CD4-positive, alpha-beta T cell treated with Interferon alpha-2 for 1 hour (primary cell): ENCODE results near the gene ARHGAP24.
"Not testable (repeated sequence)": the region's sequence is repeated elsewhere in the genome, so short reads cannot be mapped to it uniquely, and the experiment has no call there.

Source experiments
- DNase-seq, 2 donors: peaks; one replicate each; pipeline ENCODE4 v3.0.0-alpha.2; 2020 to 2022

The ARHGAP24 gene

DNA sequence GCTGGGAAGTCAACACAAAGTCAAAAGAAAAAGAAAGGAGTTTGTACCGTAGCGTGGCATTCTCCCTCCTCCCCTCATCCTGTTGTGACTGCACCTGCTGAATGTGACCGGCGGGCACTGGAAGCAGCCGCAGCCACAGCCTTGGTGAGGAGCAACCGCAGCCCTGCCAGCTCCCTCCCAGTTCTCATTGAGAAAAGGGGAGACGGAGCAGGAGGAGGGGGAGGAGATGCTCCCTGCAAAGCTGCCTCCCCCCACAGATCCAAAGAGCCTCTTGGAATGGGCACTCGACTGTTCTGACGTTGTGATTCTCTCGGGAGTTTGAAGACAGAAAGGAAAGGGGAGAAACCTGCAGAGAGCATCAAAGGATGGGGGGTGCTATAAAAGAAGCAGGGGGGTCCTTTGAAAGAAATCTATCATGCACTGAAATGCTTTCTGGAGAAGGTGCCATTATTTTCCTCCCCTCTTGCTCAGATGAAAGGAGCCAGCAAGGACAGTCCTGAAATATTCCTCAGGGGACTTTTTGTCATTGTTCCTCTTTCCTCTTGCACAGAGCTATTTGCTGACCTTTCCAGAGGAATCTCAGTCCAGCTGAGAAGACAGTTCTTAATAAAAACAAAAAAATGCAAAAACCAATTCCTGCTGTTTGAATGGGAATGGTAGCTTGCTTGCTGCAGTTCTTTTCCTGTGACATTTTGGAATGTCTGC lies 455.2 kb downstream of the ARHGAP24 start:
- no peak for DNase-seq

DNA sequence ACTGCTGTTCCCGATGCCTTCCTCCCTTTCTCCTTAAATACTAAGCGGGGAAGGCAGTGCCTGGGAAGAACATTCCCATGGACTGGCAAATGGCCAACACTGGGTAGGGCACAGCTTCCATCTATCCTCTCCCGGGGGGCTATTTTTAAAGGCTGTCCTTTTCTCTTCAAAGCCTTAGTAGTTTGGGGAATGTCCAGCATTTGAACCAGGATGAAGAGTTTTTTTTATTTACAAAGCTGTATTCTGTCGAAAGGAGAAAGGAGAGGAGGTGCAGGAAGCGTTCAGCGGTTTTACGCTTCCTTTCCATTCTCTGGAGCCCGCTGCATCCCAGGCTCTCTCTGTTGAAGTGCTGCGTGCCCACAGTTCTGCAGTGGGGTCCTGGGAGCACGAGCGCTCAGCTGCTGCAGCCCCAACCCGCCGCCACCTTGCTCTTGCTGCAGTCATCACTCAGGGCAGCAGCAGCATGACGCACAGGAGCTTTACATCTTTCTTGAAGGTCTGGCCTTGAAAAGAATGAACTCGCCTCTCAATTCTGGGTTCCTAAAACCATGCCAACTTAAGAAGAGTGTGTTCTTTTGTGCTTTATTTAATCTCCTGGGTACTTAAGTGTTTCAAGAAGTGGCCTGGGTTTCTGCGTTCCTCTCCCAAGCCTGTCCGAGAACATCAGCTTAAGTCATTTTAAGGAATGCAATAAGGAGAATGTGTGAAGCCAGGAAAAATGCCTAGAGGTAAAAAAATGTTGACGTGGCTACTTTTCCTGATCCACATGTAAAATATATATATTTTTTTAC lies 457.7 kb downstream of the ARHGAP24 start:
- DNase-seq: no peak

DNA sequence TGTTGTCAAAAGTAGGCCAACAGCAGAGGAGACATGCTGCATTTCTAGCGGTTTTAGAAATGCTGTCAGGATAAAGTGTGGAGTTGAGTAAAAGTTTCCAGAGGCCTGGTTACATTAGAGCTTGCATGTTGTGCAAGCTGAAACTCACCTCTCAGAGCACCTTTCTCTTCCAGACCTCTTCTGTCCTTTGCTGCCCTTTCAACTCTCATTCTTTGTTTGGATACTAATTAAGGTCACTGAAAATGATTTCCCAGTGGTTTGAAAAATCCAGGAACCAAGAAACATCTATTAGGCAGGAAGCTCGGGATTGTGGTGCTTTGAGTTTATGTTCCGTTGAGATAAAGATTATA lies 458.3 kb downstream of the ARHGAP24 start:
- no peak for DNase-seq

DNA sequence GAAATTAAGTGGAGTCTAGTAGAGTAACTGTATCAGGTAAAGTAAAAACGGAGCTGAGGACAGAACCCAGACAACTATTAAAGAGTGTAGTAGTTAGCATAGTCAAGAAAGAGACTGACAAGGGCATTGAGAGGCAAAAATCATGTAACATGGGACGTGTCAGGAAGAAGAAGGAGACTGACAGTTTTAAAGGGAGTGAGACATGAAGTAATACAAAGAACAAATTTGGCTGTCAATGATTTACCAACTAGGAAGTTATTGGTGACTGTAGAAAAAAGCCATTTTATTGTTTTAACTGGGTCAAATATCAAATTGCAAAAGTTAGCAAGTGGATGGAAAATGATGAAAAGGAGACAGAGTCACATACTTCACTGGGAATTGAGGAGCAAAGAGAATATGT lies 462.6 kb downstream of the ARHGAP24 start:
- DNase-seq: no peak

DNA sequence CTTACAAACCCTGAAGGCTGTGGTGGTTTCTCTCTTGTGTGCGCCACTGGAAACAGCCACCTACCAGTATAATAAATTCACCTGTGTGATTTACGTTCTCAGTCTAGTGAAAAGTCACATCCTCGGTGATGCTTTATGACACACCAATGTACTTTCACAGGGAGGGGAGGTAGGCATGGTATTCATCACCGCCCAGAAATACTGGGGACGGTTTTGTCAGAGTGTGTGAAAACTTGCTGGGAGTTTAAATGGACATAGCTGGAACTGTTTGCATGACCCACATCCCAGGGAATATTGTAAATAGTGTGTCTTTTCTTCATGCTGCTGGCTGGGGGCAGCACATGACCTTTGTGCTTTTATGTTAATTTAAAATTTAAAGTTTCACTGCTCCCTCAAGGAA lies 463.1 kb downstream of the ARHGAP24 start:
- no peak for DNase-seq

DNA sequence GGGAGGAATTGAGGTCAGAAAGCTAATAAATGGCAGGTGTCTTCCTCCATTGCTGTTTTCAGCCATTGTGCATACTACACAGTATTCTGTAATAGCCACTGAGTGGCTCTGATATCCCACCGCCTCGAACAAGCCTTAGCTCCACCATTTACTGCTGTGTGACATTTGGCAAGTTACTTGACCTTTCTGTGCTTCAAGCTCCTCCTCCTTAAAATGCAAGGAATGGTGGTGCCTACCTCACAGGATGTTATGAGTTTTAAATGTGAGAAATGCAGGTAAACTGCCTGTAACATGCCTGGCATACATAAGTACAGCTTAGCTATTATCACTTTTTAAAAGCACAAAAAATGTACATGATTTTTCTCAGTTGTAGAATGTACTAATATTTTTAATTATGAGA lies 464.0 kb downstream of the ARHGAP24 start:
- DNase-seq: no peak

DNA sequence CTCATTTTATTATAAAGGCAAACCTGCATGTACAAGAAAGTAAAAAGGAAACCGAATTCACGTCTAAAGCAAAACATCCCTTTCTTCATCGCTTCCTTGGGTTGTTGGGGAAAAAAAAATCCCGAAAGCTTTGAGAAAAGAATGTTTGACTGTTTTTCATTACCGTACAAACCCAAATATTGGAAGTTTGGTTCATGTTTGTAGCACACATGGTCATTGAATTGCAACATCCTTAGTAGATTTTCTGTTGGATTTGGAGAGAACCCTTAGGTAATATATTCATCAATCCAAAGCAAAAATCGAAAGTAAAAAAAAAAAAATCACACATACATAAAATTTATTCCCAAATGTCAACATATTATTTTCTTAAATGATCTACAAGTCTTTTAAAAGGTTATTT lies 464.6 kb downstream of the ARHGAP24 start:
- DNase-seq: no peak

DNA sequence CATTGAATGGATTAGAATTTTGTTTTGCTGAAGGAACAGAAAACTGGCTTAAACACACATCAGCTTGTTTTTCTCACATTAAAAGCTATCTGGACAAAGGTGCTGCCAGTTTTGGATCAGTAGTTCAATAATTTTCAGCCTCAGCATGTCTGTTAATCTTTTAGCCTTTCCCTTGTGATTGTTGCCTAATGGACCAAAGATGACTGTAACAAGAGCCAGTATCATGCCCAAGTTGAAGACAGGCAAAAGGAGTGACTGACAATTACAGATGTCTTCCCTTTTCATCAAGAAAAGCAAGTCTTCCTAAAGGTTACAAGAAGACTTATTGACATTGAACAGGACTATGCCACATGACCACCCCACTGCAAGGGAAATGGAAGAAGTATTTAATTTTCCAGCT lies 465.2 kb downstream of the ARHGAP24 start:
- no peak for DNase-seq

DNA sequence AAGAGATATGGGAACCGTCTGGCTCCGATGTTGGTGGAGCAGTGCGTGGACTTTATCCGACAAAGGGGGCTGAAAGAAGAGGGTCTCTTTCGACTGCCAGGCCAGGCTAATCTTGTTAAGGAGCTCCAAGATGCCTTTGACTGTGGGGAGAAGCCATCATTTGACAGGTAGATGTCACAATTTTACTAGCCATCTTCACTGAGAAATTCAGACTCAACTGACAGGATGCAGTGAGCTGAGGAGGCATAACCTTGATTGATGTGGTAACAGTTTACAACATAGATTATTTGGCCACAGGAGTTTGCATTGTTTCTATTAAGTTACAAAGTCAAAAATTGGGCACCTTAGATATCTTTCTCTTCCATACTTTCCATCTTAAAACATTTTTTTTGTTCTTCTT lies 467.2 kb downstream of the ARHGAP24 start:
- no peak for DNase-seq

DNA sequence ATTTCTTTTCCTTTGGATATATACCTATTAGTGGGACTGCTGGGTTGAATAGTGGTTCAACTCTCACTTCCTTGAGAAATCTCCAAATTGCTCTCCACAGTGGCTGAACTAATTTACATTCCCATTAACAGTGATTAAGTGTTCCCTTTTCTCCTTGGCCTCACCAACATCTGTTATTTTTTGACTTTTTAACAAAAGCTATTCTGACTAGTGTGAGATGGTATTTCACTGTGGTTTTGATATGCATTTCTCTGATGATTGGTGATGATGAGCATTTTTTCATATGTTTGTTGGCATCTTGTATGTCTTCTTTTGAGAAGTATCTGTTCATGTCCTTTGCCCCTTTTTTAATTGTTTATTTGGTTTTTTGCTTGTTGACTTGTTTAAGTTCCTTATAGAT lies 471.9 kb downstream of the ARHGAP24 start:
- DNase-seq: no peak

DNA sequence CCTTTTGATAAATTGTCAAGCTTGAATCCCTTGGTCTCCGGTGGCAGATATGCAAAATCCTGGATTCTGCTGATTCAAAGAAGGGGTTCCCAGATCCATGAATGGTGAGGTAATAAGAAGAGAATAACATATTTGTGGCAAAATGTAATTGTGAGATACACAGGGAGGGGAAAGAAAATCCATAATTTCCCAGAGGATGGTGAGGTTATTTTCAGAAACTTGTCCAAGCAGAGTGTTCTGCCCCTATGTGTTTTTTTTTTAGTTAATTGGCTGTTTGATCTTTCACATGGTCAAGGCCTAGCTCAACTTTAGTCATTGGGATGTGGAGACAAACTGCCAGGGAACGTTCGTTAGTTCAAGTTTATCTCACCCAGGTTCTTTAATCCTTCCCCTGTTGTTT lies 476.1 kb downstream of the ARHGAP24 start:
- no peak for DNase-seq

DNA sequence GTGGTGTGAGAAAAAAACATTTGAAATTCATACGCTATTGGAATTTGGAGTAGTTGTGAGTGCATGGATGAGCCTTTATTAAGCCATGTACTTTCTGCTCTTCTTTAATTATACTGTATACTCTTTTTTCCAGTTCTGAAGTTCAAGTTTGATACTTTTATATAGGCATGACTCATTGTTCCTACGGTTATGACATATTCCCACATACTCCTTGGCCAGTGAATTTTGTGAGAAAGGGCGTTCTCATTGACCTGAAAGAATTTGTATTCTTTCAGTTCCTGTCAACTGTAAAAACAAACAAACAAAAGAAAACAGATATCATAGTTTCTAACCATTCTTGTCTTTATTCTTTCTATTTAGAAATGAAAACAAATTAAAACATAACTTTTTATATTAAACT lies 477.6 kb downstream of the ARHGAP24 start:
- DNase-seq: no peak

DNA sequence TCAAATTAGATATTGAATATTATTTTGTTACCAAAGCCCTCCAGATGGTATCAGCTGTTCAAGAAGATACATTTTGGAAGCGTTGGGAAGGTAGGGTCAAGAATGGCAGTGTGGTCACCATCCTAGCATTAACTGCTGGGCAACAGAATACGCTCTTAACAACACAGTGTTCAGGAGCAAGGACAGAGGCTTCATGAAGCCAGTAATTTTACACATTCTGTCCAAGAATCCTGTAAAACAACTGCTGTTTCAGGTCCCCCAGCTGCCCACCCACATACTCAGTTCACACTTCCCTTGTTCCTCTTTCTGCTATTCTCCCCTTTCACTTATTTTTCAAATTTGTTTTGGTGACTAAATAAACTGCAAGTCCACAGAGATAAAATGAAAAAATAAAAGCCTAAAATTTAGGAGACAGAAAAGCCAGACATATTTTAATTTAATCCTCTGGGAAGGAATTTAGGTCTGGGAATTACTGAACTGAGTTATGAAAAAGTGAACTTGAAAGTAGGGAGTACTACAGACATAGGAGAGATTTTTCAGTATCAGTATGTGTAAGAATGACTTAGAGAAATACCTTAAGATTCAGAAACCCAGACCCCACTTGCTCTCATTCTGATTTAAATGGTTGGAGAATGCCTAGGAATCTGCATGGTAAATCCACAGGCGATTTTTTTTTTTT lies 478.2 kb downstream of the ARHGAP24 start:
- DNase-seq: no peak

DNA sequence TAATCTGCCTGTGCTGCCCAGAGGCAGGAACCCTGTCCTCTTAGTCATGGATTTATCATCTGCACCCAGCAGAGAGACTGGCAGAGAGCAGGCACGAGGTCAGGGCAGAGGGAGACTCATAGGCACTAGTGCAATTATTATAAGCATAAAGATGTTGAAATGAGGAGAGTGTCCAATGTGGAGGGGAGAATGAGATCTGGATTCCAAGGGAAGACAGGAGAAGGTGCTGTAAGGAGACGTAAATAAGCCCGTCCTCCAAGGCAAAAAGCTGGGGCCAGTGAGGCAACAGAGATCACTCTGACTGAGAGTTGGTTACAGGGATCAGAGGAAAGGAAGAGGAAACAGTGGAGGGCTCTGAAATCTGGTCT lies 478.7 kb downstream of the ARHGAP24 start:
- DNase-seq: no peak

DNA sequence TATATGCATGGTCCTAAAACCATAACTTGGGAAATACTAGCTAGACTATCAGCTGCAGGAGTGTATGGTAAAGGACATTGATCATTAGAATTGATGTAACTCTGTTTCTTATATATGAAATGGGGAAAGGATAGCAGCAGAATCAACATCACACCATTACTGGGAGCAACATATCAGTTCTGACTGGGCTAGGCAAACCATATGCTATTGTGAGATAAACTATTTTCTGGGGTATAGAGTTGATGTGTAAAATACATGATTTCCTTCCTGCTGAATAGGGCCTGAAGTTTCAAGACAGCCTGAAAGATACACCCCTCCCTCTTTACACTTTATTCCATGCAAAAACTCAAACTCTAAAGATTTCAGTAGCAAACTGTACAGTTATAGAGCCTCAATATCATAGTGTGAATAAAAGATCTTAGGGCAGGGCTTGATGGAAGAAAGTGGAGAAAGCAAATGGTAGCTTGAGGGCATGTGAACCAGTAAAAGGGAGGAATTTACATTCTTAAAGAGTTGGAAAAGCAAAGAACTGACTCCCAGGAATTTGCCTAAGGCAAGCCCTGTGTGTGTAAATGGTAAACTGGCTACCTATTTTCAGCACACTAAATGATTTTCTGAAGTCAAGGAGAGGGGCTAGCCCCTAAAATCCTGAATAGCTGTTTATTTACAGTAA lies 480.8 kb downstream of the ARHGAP24 start:
- no peak for DNase-seq

DNA sequence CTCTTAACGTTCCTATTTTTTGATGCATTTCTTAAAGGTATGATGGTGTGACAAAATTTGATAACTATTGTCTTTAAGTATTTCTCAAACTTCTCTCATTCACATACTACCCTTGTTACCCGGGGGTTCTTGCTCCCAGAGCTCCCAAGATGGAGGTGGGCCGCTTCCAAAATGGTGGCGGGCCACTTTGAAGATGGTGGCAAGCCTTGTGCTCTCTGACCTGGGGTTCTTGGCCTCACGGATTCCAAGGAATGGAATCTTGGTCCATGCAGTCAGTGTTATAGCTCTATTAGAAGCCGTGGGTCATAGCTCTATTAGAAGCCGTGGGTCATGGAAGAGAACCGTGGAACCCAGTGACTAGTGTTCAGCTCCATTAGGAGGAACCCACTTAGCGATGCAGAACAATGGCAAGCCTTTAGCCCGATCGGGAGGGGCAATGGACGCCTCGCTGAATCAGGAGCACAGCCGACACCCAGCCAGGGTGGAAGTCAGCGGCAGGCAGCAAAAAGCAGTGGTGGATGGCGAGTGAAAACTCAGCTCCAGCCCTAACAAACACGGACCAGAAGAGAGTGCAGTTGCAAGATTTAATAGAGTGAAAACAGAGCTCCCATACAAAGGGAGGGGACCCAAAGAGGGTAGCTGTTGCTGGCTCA lies 481.5 kb downstream of the ARHGAP24 start:
- no peak for DNase-seq

DNA sequence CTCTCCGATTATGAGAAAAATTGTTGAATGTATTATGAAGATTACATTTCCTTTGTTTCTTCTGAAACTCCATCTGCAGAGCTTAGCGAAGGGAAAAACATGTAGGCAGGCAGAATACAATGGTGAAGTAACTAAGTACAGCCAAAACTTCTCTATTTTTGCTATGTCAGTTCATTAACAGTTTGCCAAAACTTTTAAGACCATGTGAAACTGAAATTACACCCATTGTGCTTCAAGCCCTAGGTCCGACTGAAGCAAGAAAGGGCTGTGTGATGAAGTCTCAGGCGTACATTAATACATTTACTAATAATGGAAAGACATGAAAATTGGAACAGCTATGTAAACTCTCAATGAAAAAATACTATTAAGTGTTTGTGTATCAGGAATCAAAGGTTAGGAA lies 486.9 kb downstream of the ARHGAP24 start:
- no peak for DNase-seq

DNA sequence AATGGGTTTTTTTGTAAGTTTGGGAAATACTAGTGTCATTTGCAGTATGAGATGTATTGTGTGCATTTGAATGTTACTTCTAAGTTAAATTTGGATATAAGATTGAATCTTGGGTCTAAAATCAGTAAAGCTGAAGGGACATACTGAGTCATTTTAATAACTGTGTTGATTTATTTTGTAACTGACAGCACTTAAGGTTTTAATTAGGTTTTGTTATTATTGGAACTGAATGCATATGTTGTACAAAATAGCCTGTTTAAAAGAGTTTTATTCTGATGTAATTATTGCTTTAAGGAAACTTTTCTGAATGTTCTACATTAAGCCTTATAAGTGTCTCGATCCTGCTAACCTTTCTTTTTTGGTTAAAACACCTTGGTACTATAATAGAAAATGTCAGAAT lies 488.3 kb downstream of the ARHGAP24 start:
- DNase-seq: no peak

DNA sequence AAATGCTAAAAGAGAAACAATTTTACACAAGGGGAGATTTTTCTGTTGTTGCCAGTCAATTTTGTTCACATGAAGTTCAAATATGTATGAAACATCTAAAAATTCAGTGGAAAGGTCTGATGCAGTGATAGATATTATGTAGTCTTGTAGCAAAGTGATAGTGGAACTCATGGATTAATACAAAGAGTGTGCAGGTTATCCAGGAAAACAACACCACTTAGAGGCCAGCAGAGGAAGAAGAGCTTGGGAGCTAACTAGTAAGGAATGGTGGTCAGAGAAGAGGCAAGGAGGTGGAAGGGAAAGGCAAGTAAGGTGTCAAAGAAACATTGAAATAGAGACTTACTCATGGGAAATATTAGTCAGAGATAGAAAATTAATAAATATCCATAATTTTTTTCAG lies 489.3 kb downstream of the ARHGAP24 start:
- no peak for DNase-seq

DNA sequence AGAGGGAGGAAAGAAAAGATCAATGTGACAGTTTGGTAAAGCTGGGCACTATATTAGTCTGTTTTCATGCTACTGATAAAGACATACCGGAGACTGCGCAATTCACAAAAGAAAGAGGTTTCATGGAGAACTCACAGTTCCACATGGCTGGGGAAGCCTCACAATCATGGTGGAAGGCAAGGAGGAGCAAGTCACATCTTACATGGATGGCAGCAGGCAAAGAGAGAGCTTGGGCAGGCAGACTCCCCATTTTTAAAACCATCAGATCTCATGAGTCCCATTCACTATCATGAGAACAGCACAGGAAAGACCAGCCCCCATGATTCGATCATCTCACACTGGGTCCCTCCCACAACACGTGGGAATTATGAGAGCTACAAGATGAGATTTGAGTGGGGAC lies 490.1 kb downstream of the ARHGAP24 start:
- not testable (repeated sequence) for DNase-seq

DNA sequence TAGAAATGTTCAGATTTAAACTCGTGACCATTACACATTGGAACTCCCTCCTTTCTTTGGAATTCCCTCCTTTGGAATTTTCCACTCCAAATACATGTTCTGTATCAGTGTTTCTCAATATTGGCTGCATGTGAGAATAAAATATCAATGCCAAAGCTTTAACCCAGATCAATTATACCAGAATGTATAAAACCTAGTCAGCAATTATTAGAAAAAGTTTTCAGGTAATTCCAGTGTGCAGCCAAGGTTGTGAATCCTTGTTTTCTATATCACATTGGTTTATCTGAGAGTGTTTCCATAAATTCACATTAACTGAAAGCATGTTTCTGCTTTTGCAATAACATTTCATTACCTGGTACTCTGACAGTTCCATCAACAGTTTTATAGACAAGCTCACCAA lies 490.6 kb downstream of the ARHGAP24 start:
- DNase-seq: no peak

DNA sequence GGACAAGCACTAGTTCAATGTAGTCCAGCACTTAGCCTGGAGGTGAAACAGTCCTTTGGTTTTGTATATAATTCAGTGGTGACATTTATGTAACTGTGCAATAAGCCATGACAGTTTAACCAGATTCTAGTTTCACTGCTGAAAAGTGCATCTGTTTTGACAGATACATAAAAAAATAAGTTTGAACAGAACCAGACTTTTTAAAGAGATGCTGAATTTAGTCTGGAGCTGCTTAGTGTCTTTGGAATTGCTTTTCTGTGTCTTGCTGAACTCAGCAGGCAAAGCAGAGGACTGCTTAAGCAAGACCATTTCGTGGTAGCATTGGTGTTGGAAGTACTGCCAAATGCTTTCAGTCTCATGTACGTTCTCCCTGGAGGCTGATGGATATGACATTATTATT lies 491.4 kb downstream of the ARHGAP24 start:
- no peak for DNase-seq

DNA sequence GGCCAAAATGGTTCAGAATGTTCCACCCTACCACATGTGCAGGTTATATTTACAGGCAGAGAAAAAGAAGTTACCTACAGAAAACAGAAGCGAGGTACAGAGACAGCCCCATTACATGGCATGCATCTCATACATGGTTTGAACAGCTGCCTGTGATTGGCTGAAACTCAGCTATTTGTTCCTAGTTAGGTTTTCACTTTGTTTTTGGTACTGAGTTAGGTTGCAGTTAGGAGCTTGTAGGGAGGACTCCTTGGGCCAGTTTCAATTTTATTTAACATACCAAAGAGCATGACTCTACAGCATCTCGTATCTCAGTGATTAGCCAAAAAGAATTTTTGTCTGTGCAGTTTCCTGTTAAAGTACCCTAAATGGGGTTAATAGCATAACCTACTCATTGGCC lies 492.9 kb downstream of the ARHGAP24 start:
- no peak for DNase-seq
